Common myeloid progenitor, CD34-positive (primary cell): ENCODE results near the gene PPP2R5C.

Experiments
- CTCF ChIA-PET: fragments of 350-600 bp; sonication (Branson Sonifier 250); formaldehyde crosslinking; loops from one replicate; lab custom pipeline; 2021; ENCODE audit warnings: antibody characterized with exemption; lab: Charles Lee
- POLR2A ChIA-PET: fragments of 350-600 bp; sonication (Branson Sonifier 250); formaldehyde crosslinking; loops from one replicate; lab custom pipeline; 2021; ENCODE audit warnings: antibody characterized with exemption; lab: Charles Lee
- DNase-seq, 3 donors: peaks; one replicate each; pipeline versions ENCODE4 v3.0.0 to v3.0.0-alpha.2; 2013
- H3K27ac ChIP-seq, 2 experiments: 1 replicate in 1 of 2; 2 replicates in 1 of 2; pipeline ENCODE4 v1.7.0; 2013; ENCODE audit warnings: inconsistent platforms in 2 of 2, low read length in 2 of 2, mild to moderate bottlenecking in 2 of 2, low read depth in 1 of 2, moderate library complexity in 1 of 2; ENCODE audit not compliant: severe bottlenecking in 2 of 2, insufficient read depth in 1 of 2, poor library complexity in 1 of 2
- H3K27me3 ChIP-seq, 5 experiments: replicated peaks in 2 of 5; 1 replicate in 3 of 5; 2 replicates in 2 of 5; pipeline versions ENCODE4 v1.6.1 to v1.7.0; 2013; ENCODE audit warnings: low read length in 4 of 5, mild to moderate bottlenecking in 2 of 5, moderate library complexity in 2 of 5, inconsistent platforms in 1 of 5; ENCODE audit not compliant: insufficient read depth in 5 of 5, control insufficient read depth in 4 of 5
- H3K36me3 ChIP-seq, 4 experiments: 1 replicate in 2 of 4; 2 replicates in 2 of 4; pipeline versions ENCODE4 v1.6.1 to v1.7.0; 2013; ENCODE audit warnings: low read length in 3 of 4, control low read depth in 1 of 4, mild to moderate bottlenecking in 1 of 4; ENCODE audit not compliant: control insufficient read depth in 4 of 4, insufficient read depth in 4 of 4
- H3K4me1 ChIP-seq, 4 experiments: 1 replicate in 3 of 4; 2 replicates in 1 of 4; pipeline versions ENCODE4 v1.6.1 to v1.7.1; 2013; ENCODE audit warnings: low read length in 3 of 4, mild to moderate bottlenecking in 3 of 4, control low read depth in 1 of 4, inconsistent platforms in 1 of 4, moderate library complexity in 1 of 4; ENCODE audit not compliant: control insufficient read depth in 4 of 4, insufficient read depth in 4 of 4; ENCODE audit errors: control extremely low read depth in 1 of 4
- H3K4me3 ChIP-seq, 7 experiments: 1 replicate in 4 of 7; 2 replicates in 3 of 7; pipeline versions ENCODE4 v1.5.1 to v1.7.0; 2013; ENCODE audit warnings: mild to moderate bottlenecking in 7 of 7, low read length in 6 of 7, moderate library complexity in 6 of 7, inconsistent platforms in 2 of 7, low read depth in 2 of 7, control low read depth in 1 of 7; ENCODE audit not compliant: insufficient read depth in 4 of 7, control insufficient read depth in 1 of 7; ENCODE audit errors: extremely low read depth in 1 of 7
- H3K9me3 ChIP-seq, 5 experiments: 1 replicate in 4 of 5; 2 replicates in 1 of 5; pipeline versions ENCODE4 v1.6.1 to v1.7.1; 2013; ENCODE audit warnings: low read length in 4 of 5, mild to moderate bottlenecking in 2 of 5, inconsistent platforms in 1 of 5, low read depth in 1 of 5, moderate library complexity in 1 of 5; ENCODE audit not compliant: control insufficient read depth in 4 of 5, insufficient read depth in 2 of 5; ENCODE audit errors: control extremely low read depth in 1 of 5
- WGBS: methylation state at CpG from one replicate; pipeline ENCODE4 v1.1.5; 2013; ENCODE audit not compliant: insufficient coverage; 5-methylcytosine and 5-hydroxymethylcytosine counted together

The PPP2R5C gene

DNA sequence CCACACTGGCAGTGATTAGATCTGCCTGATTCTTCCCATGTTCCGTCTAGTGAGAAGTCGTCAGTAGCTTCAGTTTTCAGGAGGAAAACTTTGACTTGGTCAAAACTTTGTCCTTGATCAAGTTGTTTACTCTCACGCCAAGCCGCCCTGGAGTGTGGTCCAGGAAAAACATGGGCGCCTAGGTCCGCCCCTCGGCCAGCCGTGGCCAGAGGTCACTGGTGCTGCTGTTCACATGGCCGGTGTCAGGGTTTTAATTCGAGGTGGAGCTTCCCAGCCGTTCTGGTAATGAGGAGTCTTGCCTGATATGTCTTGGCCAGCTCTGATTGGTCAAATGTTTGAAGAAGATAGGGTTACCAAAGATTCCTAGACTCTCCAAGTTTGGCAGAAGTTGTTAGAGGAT lies 71.5 kb downstream of the PPP2R5C start:
- no peak for DNase-seq
- ChIA-PET CTCF (no interaction called here), POLR2A (interaction anchor here (0.6 to 0.8 kb wide), 2 partner anchors 62 to 145 kb away, joined by 3 read pairs; no protein-coding TSS in a partner anchor)
- H3K4me1 ChIP-seq: peaks cover 0 to 4% (median 1%) of the 10 kb centered on the region in 4 experiments
- no peaks in the 10 kb centered on the region for H3K27me3 ChIP-seq
- no peak overlapping the region for H3K4me3 ChIP-seq
- WGBS: 96% methylated on average over 11 of the region's 11 CpGs
- H3K27ac ChIP-seq: no peak overlapping the region
- H3K9me3 ChIP-seq: no peaks in the 10 kb centered on the region
- peaks cover 2 to 20% (median 10%) of the 10 kb centered on the region in 4 experiments for H3K36me3 ChIP-seq

DNA sequence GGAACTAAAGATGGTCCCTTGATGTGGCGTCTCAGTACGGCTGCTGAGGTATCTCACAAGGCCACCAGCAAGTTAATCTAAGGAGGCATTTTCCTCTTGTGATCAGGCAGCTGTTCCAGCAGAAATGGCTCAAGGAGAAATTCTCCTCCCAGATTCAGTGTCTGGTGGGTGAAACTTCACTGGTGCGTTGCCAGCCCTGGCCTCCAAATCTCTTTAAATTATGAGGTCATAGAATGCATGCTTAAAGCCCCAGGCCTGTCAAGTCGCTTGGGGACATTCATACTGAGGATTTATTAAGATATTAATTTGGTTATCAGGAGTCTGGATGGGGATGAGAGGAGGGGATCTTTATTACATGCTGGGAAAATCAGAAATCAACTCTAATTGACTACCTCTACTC lies 72.9 kb downstream of the PPP2R5C start:
- POLR2A ChIA-PET: interaction anchor here (0.7 kb wide), 1 partner anchor 26 kb away, joined by 3 read pairs; no protein-coding TSS in a partner anchor
- peaks cover 2 to 17% (median 9%) of the 10 kb centered on the region in 4 experiments for H3K36me3 ChIP-seq
- no peaks in the 10 kb centered on the region for H3K27me3 ChIP-seq
- H3K4me1 ChIP-seq: peaks cover 2 to 9% (median 9%) of the 10 kb centered on the region in 4 experiments
- 100% methylated on average over 3 of the region's 4 CpGs for WGBS
- DNase-seq: no peak
- H3K4me3 ChIP-seq: no peak overlapping the region
- no peaks in the 10 kb centered on the region for H3K9me3 ChIP-seq
- no peak overlapping the region for H3K27ac ChIP-seq
- CTCF ChIA-PET: interaction anchor here (2.2 kb wide), 1 partner anchor 10 kb away, joined by 7 read pairs; no protein-coding TSS in a partner anchor

DNA sequence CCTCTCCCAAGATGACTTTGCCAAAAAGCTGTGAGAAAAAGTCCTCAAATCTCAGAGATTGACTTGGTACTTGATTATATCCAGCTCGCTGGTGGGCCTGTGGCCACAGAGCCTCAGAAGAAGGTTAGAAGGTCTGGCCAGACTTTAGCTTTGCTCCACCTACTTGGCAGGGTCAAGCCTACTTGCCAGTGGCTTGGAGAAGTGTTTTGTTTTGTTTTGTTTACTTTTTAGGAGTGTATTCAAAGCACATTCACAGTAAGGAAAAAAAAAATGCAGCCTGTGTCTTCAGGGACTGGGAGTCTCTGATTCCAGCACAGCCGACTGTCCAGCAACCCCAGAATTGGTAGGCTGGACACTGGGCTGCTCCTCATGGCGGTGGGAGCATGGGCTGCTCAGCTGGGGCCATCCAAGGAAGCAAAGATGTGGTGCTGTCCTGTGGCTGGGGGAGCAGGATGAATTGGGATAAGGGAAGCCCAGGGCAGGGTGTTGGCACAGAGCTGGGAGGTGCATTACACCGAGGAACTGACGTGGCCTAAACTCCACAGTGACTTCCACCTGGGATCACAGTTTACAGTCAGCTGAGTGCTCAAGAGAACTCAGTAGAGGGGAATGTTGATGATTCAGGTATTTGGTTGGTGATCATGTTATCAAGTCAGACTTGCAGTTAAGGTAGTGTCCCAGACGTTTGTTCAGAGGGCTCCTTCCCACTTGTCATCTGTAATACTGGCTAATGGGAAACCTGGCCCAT lies 73.5 kb downstream of the PPP2R5C start:
- POLR2A ChIA-PET: interaction anchor here (0.7 kb wide), 1 partner anchor 26 kb away, joined by 3 read pairs; no protein-coding TSS in a partner anchor
- Histone ChIP-seq H3K9me3 (no peaks in the 10 kb centered on the region), H3K4me3 (no peak overlapping the region), H3K27me3 (no peaks in the 10 kb centered on the region), H3K36me3 (peaks cover 2 to 15% (median 7%) of the 10 kb centered on the region in 4 experiments), H3K4me1 (peaks cover 2 to 9% (median 8%) of the 10 kb centered on the region in 4 experiments), H3K27ac (no peak overlapping the region)
- DNase-seq: no peak
- WGBS: 96% methylated on average over 6 of the region's 6 CpGs
- CTCF ChIA-PET: interaction anchor here (1.6 to 2.2 kb wide), 2 partner anchors 9 to 11 kb away, joined by 4 to 7 read pairs; no protein-coding TSS in a partner anchor

DNA sequence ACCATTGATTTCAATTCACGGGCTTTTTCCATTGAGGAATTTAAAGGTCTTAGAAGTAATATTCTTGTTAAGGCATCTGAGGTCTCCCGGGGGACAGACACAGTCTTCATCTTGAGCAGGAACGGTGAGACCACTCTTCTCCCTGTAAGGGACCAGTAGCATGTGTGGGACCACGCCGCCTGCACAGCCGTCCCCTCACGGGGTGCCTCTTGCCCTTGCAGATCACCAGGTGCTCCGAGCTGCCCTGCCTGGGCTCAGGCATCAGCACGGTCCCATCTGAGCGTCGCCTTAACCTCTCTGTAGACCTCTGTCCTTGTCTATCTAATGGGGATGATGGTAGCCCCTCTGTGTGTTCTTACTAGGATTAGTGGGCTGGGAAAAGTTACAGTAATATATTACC lies 74.1 kb downstream of the PPP2R5C start:
- POLR2A ChIA-PET: no interaction called here
- CTCF ChIA-PET: interaction anchor here (1.6 to 2.2 kb wide), 2 partner anchors 9 to 11 kb away, joined by 4 to 7 read pairs; no protein-coding TSS in a partner anchor
- H3K4me3 ChIP-seq: no peak overlapping the region
- no peak overlapping the region for H3K27ac ChIP-seq
- DNase-seq: no peak
- H3K36me3 ChIP-seq: peaks cover 2 to 11% (median 8%) of the 10 kb centered on the region in 4 experiments
- no peaks in the 10 kb centered on the region for H3K9me3 ChIP-seq
- H3K27me3 ChIP-seq: no peaks in the 10 kb centered on the region
- H3K4me1 ChIP-seq: peaks cover 2 to 9% (median 8%) of the 10 kb centered on the region in 4 experiments
- 100% methylated on average over 3 of the region's 11 CpGs for WGBS

DNA sequence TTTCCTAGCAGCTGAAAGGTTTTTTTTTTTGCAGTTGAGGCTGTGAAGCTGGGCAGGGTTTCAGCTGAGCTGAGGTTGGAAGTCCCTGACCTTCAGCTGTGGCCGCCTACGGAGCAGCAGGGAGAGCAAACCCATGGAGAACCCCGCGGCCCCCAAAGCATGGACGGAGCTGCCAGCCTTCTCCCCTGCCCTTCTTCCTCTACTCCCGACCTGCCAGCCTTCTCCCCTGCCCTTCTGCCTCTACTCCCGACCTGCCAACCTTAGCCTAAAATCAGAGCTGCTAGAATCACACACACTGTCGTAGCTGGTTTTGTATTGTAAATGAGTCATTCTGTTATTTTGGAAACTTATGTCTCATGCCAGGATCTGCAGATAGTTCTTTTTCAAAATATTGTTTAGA lies 74.6 kb downstream of the PPP2R5C start:
- peaks cover 2 to 9% (median 8%) of the 10 kb centered on the region in 4 experiments for H3K4me1 ChIP-seq

DNA sequence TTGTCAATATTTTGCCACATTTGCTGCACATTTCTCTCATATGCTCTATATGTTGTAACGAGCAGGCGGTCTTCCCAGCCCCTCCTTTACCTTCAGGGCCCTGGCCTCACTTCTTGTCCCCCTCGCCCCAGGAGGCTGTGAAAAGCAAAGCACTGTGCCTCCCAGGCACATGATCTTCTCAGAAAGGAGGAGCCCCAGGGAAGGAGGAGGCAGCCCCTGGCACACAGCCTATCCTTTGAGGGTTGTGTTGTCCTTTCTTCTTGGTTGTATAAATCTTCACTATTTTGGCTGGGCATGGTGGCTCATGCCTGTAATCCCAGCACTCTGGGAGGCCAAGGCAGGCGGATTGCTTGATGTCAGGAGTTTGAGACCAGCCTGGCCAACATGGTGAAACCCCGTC lies 77.0 kb downstream of the PPP2R5C start:
- CTCF ChIA-PET: interaction anchor here (3.4 kb wide), 1 partner anchor 67 kb away, joined by 12 read pairs; no protein-coding TSS in a partner anchor
- Histone ChIP-seq H3K9me3 (no peaks in the 10 kb centered on the region), H3K4me1 (peaks cover 2 to 9% (median 8%) of the 10 kb centered on the region in 4 experiments), H3K27me3 (no peaks in the 10 kb centered on the region), H3K36me3 (peaks cover 0 to 6% (median 3%) of the 10 kb centered on the region in 4 experiments), H3K4me3 (no peak overlapping the region), H3K27ac (no peak overlapping the region)
- POLR2A ChIA-PET: no interaction called here
- 100% methylated on average over 1 of the region's 5 CpGs for WGBS
- no peak for DNase-seq

More for the DNA sequence above, 74.6 kb downstream of the PPP2R5C start:
- Histone ChIP-seq H3K27me3 (no peaks in the 10 kb centered on the region), H3K27ac (no peak overlapping the region), H3K4me3 (no peak overlapping the region), H3K36me3 (peaks cover 2 to 11% (median 6%) of the 10 kb centered on the region in 4 experiments), H3K9me3 (no peaks in the 10 kb centered on the region)
- ChIA-PET POLR2A (interaction anchor here (0.6 kb wide), 1 partner anchor 59 kb away, joined by 3 read pairs; no protein-coding TSS in a partner anchor), CTCF (interaction anchor here (1.6 to 3.4 kb wide), 2 partner anchors 12 to 65 kb away, joined by 4 to 12 read pairs; no protein-coding TSS in a partner anchor)
- WGBS: 100% methylated on average over 5 of the region's 8 CpGs
- no peak for DNase-seq
